Testis (tissue), 3 donors: ENCODE data around the gene PIGX. TPM values are rescaled to one million over a fixed set of nuclear protein-coding genes. Genes with fewer than 3 reads are reported as not detected.
A peak's percentile ranks its signal among the peaks of the same experiment; 100 is the strongest.

Source experiments
- DNase-seq: peaks from one replicate; pipeline ENCODE4 v3.0.0-alpha.2; 2019
- H3K27ac ChIP-seq, 2 donors: fragments of 200-600 bp; sonication (generic); one replicate each; pipeline ENCODE4 v1.5.1; 2019
- H3K27me3 ChIP-seq: fragments of 200-600 bp; sonication (generic); one replicate; pipeline ENCODE4 v1.5.1; 2019
- H3K36me3 ChIP-seq: fragments of 200-600 bp; sonication (generic); one replicate; pipeline ENCODE4 v1.5.1; 2017; ENCODE audit warnings: low read depth; ENCODE audit errors: missing control alignments
- H3K4me1 ChIP-seq: fragments of 200-600 bp; sonication (generic); one replicate; pipeline ENCODE4 v1.5.1; 2019
- H3K4me3 ChIP-seq, 2 donors: fragments of 200-600 bp; sonication (generic); one replicate each; pipeline ENCODE4 v1.5.1; 2017 to 2019
- H3K9me3 ChIP-seq: fragments of 200-600 bp; sonication (generic); one replicate; pipeline ENCODE4 v1.5.1; 2017
- POLR2A ChIP-seq: fragments of 450-650 bp; IDR thresholded peaks from one replicate; pipeline ENCODE4 v1.6.1; 2017; ENCODE audit warnings: antibody characterized with exemption, mild to moderate bottlenecking, moderate library complexity
- WGBS, 2 donors: methylation state at CpG; one replicate each; pipeline ENCODE4 v1.1.5; 2018; 5-methylcytosine and 5-hydroxymethylcytosine counted together
- intact Hi-C: fragments of 100-400 bp; cut with DNase I; formaldehyde crosslinking; loops from one replicate; pipeline ENCODE4 v1.15.1; 2023; ENCODE audit warnings: low total_unique reads
- polyA plus RNA-seq: library from polyadenylated mRNA; stranded (reverse); fragments of 350-450 nt; fragmentation: Illumina TruSeq; extraction: RNeasy Lipid Tissue Mini Kit (QIAGEN cat#74804); gene quantifications from one replicate; pipeline ENCODE4 v1.2.3, GENCODE V29; 2014; ENCODE audit warnings: low read depth, low replicate concordance; ENCODE audit not compliant: insufficient read depth
- total RNA-seq, 2 donors: library from RNA; depleted of rRNA; stranded (reverse); fragments of >200 nt; gene quantifications; one replicate each; pipeline ENCODE4 v1.2.3, GENCODE V29; 2016
- TF ChIP-seq, protein P1 (sequence below), 3 experiments: fragments of 450-650 bp in 2 of 3; fragments of 200-600 bp in 1 of 3; sonication (generic) in 1 of 3; IDR thresholded peaks; one replicate each; pipeline ENCODE4 v1.5.1; 2016 to 2019; ENCODE audit warnings: antibody characterized with exemption in 3 of 3, mild to moderate bottlenecking in 2 of 3, moderate library complexity in 1 of 3

The PIGX gene
- total and polyA plus RNA-seq, 3 donors from 2014 or later = 21.6 to 37.5 (median 23.8) TPM

DNA sequence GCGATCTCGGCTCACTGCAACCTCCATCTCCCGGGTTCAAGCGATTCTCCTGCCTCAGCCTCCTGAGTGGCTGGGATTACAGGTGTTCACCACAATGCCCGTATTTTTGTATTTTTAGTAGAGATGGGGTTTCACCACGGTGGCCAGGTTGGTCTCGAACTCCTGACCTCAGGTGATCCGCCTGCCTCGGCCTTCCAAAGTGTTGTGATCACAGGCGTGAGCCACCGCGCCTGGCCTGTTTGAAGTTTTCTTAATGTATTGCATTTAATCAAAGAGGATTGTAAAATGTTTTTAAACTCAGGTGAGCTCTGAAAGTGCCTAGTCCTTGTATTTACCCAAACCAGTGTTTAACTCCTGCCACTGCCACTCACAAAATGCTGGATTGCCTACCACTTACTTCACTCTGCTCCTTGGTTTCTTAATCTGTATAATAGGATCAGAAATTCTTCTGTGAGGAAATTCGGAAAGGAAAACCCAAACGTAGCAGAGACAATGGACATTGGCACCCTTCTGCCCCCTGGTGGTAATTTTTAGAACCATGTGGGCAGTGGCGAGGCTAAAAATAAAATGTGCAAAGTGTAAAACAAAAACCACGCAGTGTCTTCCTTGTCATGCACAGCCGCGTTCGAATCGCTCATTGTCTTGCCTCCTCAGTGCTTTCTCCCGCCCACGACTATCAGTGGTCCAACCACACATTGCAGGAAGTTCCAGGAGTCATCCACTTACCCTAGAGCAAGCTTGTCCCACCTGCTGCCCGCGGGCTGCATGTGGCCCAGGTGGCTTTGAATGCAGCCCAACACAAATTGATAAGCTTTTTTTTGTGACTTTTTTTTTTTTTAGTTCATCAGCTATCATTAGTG is 27.4 kb upstream of the PIGX start:
- no peaks in the 10 kb centered on the region for H3K36me3 ChIP-seq
- no peaks in the 10 kb centered on the region for H3K27me3 ChIP-seq
- intact Hi-C loops = loop anchor here (5.0 to 10.0 kb wide), 2 partner anchors 50 to 72 kb away; partner anchors contain the start of gene NRROS
- H3K4me3 ChIP-seq = no peak overlapping the region
- peak; percentile 73 for DNase-seq
- WGBS, 2 donors = 49 to 56% methylated on average over 24 of the region's 24 CpGs
- peaks cover 5% of the 10 kb centered on the region for H3K4me1 ChIP-seq
- TF ChIP-seq POLR2A = no peak
- TF ChIP-seq, protein P1, sequence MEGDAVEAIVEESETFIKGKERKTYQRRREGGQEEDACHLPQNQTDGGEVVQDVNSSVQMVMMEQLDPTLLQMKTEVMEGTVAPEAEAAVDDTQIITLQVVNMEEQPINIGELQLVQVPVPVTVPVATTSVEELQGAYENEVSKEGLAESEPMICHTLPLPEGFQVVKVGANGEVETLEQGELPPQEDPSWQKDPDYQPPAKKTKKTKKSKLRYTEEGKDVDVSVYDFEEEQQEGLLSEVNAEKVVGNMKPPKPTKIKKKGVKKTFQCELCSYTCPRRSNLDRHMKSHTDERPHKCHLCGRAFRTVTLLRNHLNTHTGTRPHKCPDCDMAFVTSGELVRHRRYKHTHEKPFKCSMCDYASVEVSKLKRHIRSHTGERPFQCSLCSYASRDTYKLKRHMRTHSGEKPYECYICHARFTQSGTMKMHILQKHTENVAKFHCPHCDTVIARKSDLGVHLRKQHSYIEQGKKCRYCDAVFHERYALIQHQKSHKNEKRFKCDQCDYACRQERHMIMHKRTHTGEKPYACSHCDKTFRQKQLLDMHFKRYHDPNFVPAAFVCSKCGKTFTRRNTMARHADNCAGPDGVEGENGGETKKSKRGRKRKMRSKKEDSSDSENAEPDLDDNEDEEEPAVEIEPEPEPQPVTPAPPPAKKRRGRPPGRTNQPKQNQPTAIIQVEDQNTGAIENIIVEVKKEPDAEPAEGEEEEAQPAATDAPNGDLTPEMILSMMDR (IDR thresholded peaks at IDR 0.05) = peak; percentile 92 to 94 (median 93)
- H3K27ac ChIP-seq = no peak overlapping the region
- H3K9me3 ChIP-seq = no peaks in the 10 kb centered on the region

DNA sequence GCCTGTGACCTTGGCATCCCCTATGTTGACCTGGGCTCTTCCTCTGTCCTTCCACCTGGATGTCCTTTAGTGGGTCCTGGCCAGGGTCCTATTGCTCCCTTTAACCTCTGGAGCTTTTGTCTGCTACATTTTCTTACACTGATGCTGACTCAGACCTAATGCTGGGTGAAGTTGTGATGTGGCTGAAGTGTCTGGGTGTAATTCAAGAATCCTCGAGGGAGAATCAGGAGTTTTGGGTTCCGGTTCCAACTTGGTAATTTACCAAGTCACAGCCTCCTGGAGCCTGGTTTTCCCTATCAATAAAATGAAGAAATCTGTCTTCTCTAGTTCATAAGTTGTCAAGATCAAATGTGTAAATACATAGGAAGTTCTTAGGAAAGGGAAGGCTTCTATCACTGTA is 25.7 kb upstream of the PIGX start:
- no peak overlapping the region for H3K27ac ChIP-seq
- H3K36me3 ChIP-seq = no peaks in the 10 kb centered on the region
- intact Hi-C loops = loop anchor here (5.0 to 10.0 kb wide), 2 partner anchors 52 to 74 kb away; partner anchors contain the start of gene NRROS
- no peak for DNase-seq
- no peak overlapping the region for H3K4me3 ChIP-seq
- 76 to 86% methylated on average over 2 of the region's 2 CpGs for WGBS, 2 donors
- no peaks in the 10 kb centered on the region for H3K27me3 ChIP-seq
- no peaks in the 10 kb centered on the region for H3K9me3 ChIP-seq
- H3K4me1 ChIP-seq = peaks cover 5% of the 10 kb centered on the region
- TF ChIP-seq POLR2A = no peak
- TF ChIP-seq, protein P1 (IDR thresholded peaks at IDR 0.05) = no peak

DNA sequence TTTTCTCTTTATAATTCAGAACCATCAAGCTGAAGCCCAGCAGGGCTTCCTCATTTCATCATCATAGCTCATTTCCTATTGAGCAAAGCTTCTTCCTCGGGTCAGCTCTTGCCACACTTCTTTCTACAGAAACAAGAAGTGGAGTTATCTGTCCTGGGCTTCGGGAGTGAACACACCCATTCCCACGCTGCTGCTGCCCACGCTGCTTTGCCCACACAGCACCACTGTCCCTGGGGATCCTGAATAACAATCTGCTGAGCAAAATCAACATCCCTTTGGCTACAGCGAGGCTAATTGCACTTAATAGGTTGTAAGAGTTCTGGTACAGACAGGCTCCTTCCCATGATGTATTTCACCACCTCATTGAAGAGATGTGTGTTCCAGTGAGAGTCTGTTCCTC is 23.8 kb upstream of the PIGX start:
- intact Hi-C loops = loop anchor here (5.0 to 10.0 kb wide), 2 partner anchors 54 to 76 kb away; partner anchors contain the start of gene NRROS
- Histone ChIP-seq H3K4me1 (peaks cover 5% of the 10 kb centered on the region), H3K9me3 (no peaks in the 10 kb centered on the region), H3K27me3 (no peaks in the 10 kb centered on the region), H3K27ac (no peak overlapping the region), H3K36me3 (no peaks in the 10 kb centered on the region), H3K4me3 (no peak overlapping the region)
- TF ChIP-seq, protein P1 (IDR thresholded peaks at IDR 0.05) = no peak
- TF ChIP-seq POLR2A = no peak
- 27 to 72% methylated on average over 5 of the region's 5 CpGs for WGBS, 2 donors
- no peak for DNase-seq

DNA sequence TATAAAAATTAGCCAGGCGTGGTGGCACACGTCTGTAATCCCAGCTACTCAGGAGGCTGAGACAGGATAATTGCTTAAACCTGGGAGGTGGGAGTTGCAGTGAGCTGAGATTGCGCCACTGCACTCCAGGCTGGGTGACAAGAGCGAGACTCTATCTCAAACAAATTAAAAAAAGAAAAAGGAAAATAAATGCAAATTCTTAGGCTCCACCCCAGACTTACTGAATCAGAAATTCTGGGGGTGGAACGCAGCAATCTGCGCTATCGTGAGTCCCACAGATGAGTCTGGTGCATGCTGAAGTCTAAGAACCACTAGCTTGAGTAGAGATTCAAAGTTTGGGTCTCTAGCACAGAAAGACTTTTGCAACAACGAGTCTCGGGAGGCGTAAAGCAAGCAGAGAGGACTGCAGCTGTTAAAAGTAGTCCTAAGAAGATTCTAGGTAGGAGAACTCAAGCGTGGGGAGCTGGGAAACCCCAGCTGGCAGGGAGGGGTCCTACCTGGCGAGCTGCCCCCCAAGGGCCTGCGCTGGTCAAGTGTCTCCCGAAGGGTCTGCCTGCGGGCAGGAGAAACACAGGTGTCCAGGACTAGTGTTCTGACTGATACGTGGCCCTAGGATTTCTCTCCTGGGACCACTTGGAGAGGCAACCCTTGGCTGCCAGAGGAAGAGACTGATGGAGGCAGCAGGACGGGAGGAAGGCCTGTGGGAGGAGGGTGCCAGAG is 22.1 kb upstream of the PIGX start:
- DNase-seq = no peak
- Histone ChIP-seq H3K9me3 (no peaks in the 10 kb centered on the region), H3K36me3 (no peaks in the 10 kb centered on the region), H3K4me1 (peaks cover under 1% of the 10 kb centered on the region), H3K27ac (no peak overlapping the region), H3K4me3 (no peak overlapping the region), H3K27me3 (no peaks in the 10 kb centered on the region)
- intact Hi-C loops = loop anchor here (5.0 to 10.0 kb wide), 2 partner anchors 55 to 78 kb away; partner anchors contain the start of gene NRROS
- TF ChIP-seq, protein P1 (IDR thresholded peaks at IDR 0.05) = no peak
- no peak for TF ChIP-seq POLR2A
- 89 to 92% methylated on average over 17 of the region's 17 CpGs for WGBS, 2 donors
